Ectodermal cell (in vitro differentiated cells): ENCODE results near the gene ZBTB16.

ENCODE experiments used
- H3K27ac ChIP-seq: 2 replicates; pipeline ENCODE4 v1.7.0; 2013; ENCODE audit warnings: mild to moderate bottlenecking, low read depth, low read length; ENCODE audit not compliant: insufficient read depth, poor library complexity, severe bottlenecking
- H3K27me3 ChIP-seq: 2 replicates; pipeline ENCODE4 v1.7.0; 2013; ENCODE audit warnings: mild to moderate bottlenecking, low read length; ENCODE audit not compliant: insufficient read depth, control insufficient read depth, poor library complexity, severe bottlenecking
- H3K36me3 ChIP-seq: one replicate; pipeline ENCODE4 v1.7.0; 2013; ENCODE audit warnings: low read length; ENCODE audit not compliant: control insufficient read depth, insufficient read depth
- H3K4me1 ChIP-seq: one replicate; pipeline ENCODE4 v1.7.0; 2013; ENCODE audit warnings: low read length; ENCODE audit not compliant: control insufficient read depth, insufficient read depth
- H3K4me3 ChIP-seq: 2 replicates; pipeline ENCODE4 v1.7.0; 2013; ENCODE audit warnings: low read depth, low read length, control low read depth; ENCODE audit not compliant: insufficient read depth
- H3K9me3 ChIP-seq: 2 replicates; pipeline ENCODE4 v1.7.0; 2013; ENCODE audit warnings: mild to moderate bottlenecking, low read length, moderate library complexity; ENCODE audit not compliant: control insufficient read depth
- WGBS, 2 experiments: methylation state at CpG; one replicate each; pipeline ENCODE4 v1.1.7; 2013; ENCODE audit warnings: missing lambda C conversion rate in 2 of 2; 5-methylcytosine and 5-hydroxymethylcytosine counted together

Gene ZBTB16

DNA sequence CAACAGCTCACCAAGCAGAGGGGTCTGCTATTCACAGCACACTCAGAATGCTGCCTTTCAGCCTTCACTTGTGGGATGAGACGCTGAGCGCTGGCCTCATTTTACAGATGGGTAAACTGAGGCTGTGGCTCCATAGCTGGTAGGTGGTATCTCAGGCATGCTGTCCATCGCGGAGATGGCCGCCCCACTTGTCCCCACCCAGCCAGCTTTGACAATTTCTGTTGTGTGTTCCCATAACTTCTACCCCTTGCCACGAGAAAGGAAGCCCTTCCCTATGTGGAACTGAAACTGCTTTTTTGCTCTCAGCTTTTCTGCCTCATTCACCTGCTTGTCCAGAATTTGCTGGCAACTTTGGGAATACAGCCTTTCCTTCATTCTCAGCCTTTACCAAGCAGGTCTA is 200.6 kb downstream of the ZBTB16 start:
- peaks cover 60% of the 10 kb centered on the region for H3K4me1 ChIP-seq
- WGBS, 2 experiments = 91 to 94% methylated on average over 6 of the region's 6 CpGs
- no peaks in the 10 kb centered on the region for H3K9me3 ChIP-seq
- no peak overlapping the region for H3K27ac ChIP-seq
- no peak overlapping the region for H3K4me3 ChIP-seq
- peaks cover 3% of the 10 kb centered on the region for H3K27me3 ChIP-seq
- no peaks in the 10 kb centered on the region for H3K36me3 ChIP-seq

GRCh38 chr11:114260483-114260882 is 201.0 kb downstream of the ZBTB16 start:
- WGBS, 2 experiments = 89 to 90% methylated on average over 9 of the region's 9 CpGs
- no peaks in the 10 kb centered on the region for H3K36me3 ChIP-seq
- no peak overlapping the region for H3K4me3 ChIP-seq
- no peak overlapping the region for H3K27ac ChIP-seq
- no peaks in the 10 kb centered on the region for H3K9me3 ChIP-seq
- peaks cover 3% of the 10 kb centered on the region for H3K27me3 ChIP-seq
- peaks cover 56% of the 10 kb centered on the region for H3K4me1 ChIP-seq

GRCh38 chr11:114261791-114262190 is 202.3 kb downstream of the ZBTB16 start:
- no peak overlapping the region for H3K27ac ChIP-seq
- no peaks in the 10 kb centered on the region for H3K36me3 ChIP-seq
- H3K9me3 ChIP-seq = no peaks in the 10 kb centered on the region
- WGBS, 2 experiments = 84 to 87% methylated on average over 7 of the region's 7 CpGs
- peaks cover 3% of the 10 kb centered on the region for H3K27me3 ChIP-seq
- H3K4me1 ChIP-seq = peaks cover 43% of the 10 kb centered on the region
- H3K4me3 ChIP-seq = no peak overlapping the region

DNA sequence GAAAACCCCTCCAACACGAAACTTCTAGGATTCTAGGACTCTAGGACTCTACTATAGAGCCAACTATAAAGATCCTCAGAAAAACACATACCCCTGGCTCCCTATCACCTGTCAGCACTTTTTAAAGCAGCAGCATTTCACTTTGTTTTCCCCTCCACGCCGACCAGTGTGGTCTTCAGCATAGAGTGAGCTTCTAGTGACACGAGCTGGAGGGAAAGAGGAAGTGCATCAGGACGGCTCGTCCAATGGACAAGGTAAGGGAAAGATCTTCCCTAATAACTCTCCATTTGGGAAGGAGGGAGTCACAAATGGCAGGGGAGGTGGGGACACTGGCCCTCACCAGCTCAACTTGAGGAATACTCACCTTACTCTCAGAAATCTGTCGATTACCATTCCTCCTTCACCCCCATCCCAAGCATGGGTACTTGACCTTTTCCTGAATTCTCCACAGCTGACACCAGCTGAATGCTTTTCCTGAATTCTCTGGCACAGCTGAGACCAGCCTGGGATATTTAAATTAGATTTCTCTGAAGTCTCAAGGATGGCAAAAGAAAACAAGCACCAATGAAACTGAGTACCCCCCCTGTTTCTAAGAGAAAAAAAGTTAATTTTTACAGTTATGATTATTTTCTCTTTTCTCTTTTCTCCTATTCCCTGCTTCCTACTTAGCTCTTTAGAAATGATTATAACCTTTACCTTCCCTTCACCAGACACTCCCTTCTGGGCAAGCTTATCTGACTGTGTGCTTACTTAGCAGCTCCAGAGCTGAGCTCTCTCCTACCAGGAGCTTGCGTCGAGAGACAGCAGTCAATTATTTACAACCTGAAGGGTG is 203.4 kb downstream of the ZBTB16 start:
- Histone ChIP-seq H3K4me3 (no peak overlapping the region), H3K27me3 (peaks cover 3% of the 10 kb centered on the region), H3K9me3 (no peaks in the 10 kb centered on the region), H3K27ac (no peak overlapping the region), H3K4me1 (peaks cover 33% of the 10 kb centered on the region), H3K36me3 (no peaks in the 10 kb centered on the region)
- WGBS, 2 experiments = 37 to 39% methylated on average over 9 of the region's 9 CpGs

DNA sequence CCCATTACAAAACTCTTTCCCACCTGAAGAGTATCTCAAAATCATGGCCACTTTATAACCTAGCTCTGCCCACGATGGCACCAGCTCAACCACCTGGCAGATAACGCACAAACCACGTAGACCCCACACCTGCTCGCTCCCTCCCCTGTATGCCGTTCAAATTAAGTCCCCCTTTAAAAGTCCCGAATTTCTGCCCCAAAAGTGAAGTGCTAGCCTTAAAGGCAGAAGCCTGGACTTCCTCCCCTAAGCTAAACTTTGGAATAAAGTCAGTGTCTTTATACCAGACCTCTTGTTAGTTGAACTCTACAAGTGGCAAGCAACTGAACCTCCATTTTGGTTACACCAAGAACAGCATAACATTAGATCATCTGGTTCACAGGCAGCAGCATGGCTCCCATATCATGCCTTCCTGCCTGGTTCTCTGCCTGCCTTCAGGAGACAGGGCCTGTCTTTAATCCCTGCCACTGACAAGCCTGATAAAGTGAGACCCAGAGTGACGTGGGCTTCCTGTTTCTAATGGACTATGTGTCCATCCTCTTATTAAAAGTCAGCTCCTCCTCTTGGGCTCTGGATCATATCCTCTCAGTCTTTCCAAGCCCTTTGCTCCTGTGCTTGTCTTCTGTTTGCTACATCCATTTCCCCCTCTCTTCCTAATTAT is 204.1 kb downstream of the ZBTB16 start:
- Histone ChIP-seq H3K4me1 (peaks cover 26% of the 10 kb centered on the region), H3K36me3 (no peaks in the 10 kb centered on the region), H3K27ac (no peak overlapping the region), H3K4me3 (no peak overlapping the region), H3K9me3 (no peaks in the 10 kb centered on the region), H3K27me3 (peaks cover 3% of the 10 kb centered on the region)
- 91 to 95% methylated on average over 7 of the region's 7 CpGs for WGBS, 2 experiments

DNA sequence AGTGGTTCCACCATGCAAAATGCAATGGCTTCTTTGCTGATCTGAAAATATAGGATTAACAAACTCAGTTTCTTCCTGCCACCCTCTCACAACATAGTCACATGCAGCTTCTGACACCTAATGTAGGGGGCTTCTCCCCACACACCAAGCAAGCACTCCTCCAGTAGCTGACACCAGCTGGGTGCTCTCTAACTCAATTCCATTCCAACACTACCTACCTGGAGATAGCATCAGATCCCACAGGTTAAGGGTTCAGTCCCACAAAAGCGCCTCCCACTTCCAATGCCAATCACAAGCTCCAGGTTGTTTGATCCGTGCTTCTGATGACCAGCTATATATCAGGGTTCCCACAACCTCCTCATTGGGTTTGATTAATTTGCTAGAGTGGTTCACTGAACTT is 204.9 kb downstream of the ZBTB16 start:
- H3K4me3 ChIP-seq = no peak overlapping the region
- peaks cover 19% of the 10 kb centered on the region for H3K4me1 ChIP-seq
- H3K27ac ChIP-seq = no peak overlapping the region
- WGBS, 2 experiments = 93 to 100% methylated on average over 2 of the region's 2 CpGs
- no peaks in the 10 kb centered on the region for H3K36me3 ChIP-seq
- no peaks in the 10 kb centered on the region for H3K9me3 ChIP-seq
- peaks cover 3% of the 10 kb centered on the region for H3K27me3 ChIP-seq

GRCh38 chr11:114265122-114265878 is 205.8 kb downstream of the ZBTB16 start:
- H3K9me3 ChIP-seq = no peaks in the 10 kb centered on the region
- no peaks in the 10 kb centered on the region for H3K36me3 ChIP-seq
- H3K27me3 ChIP-seq = peaks cover 3% of the 10 kb centered on the region
- H3K27ac ChIP-seq = no peak overlapping the region
- peaks cover 13% of the 10 kb centered on the region for H3K4me1 ChIP-seq
- 77 to 84% methylated on average over 7 to 8 of the region's 8 CpGs for WGBS, 2 experiments
- no peak overlapping the region for H3K4me3 ChIP-seq

DNA sequence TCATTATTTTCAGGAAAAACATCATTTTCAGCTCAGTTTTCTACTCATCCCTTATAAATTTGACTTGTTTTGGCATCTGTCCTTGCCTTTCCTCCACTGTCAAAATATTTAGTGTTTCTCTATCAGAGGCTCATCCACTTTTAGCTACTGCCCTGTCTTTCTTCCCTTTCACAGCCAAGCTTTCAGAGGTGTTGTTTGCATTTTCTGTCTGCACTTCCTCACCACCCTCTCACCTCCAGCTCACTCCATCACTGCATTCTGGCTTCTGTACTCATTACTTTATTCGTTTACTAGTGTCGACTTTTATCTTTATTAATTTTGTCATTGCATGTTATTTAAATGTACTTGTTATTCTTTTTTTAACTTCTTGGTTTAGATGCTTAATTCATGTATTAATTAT is 210.0 kb downstream of the ZBTB16 start:
- no peaks in the 10 kb centered on the region for H3K36me3 ChIP-seq
- no peaks in the 10 kb centered on the region for H3K4me1 ChIP-seq
- no peaks in the 10 kb centered on the region for H3K9me3 ChIP-seq
- no peak overlapping the region for H3K4me3 ChIP-seq
- no CpG with 5 or more reads among the region's 2 CpGs for WGBS, 2 experiments
- no peaks in the 10 kb centered on the region for H3K27me3 ChIP-seq
- no peak overlapping the region for H3K27ac ChIP-seq

DNA sequence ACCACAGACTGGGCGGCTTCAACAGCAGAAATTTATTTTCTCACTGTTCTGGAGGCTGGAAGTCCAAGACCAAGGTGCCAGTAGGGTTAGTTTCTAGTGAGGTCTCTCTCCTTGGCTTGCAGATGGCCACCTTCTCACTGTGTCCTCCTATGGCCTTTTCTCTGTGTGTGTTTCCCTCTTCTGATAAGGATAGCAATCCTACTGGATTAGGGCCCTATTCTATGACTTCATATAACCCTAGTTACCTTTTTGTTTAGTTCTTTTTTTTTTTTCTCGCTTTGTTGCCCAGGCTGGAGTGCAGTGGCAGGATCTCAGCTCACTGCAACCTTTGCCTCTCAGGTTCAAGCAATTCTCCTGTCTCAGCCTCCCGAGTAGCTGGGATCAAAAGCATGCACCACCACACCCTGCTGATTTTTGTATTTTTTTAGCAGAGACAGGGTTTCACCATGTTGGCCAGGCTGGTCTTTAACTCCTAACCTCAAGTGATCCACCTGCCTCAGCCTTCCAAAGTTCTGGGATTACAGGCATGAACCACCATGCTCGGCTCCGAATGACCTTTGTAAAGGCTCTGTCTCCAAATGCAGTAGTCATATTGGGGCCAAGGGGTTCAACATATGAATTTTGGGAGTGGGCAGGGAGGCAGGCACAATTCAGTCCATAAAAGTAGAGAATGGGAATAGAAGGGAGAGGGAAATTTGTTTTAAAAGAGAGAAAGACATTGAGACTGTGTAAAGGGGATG is 211.2 kb downstream of the ZBTB16 start:
- H3K4me3 ChIP-seq = no peak overlapping the region
- 92 to 94% methylated on average over 5 of the region's 5 CpGs for WGBS, 2 experiments

More for the DNA sequence above, 211.2 kb downstream of the ZBTB16 start:
- Histone ChIP-seq H3K4me1 (no peaks in the 10 kb centered on the region), H3K27me3 (no peaks in the 10 kb centered on the region), H3K36me3 (no peaks in the 10 kb centered on the region), H3K9me3 (no peaks in the 10 kb centered on the region), H3K27ac (no peak overlapping the region)
